ENCODE measurements around the gene RNF14.
"Not testable (repeated sequence)": the region's sequence is repeated elsewhere in the genome, so short reads cannot be mapped to it uniquely, and the experiment has no call there.

Gene RNF14

DNA sequence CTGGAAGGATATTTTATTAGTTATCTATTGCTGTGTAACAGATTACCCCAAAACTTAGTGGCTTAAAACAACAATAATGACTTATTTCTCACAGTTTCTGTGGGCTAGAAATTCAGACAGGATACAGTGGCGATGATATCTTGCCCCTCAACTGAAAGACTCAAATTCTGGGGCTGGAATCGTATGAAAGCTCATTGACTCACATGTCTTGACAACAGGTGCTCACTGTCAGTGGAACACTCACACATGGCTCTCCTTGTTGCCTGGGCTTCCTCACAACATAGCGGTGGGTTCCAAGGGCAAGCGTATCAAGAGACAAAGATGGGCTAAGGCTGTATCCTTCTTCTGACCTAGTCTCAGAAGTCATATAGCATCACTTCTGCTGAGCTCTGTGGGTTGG lies 47.7 kb downstream of the RNF14 start:
- peak; percentile 4 for DNase-seq

DNA sequence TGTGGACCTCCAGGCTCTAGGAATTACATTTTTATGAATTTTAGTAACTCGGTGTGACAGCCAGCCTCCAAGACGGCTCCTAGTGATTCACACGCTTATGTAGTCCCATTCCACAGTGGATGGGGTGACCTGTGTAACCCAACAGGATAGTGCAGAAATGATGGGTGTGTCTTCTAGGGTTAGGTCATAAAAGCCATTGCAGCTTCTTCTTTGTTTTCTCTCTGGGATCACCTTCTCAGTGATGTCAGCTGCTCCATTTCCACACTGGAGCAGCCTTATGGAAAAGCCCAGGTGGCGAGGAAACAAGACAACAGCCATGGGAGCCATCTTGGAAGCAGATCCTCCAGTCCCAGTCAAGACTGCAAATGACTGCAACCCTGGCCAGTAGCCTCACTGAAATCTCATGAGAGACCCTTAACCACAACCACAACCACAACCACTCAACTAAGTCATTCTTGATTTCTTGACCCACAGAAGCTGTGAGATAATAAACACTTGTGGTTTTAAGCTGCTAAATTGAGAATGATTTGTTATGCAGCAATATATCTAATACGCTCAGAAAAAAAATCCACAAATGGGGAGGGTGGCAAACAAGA lies 49.0 kb downstream of the RNF14 start:
- DNase-seq = peak; percentile 43

DNA sequence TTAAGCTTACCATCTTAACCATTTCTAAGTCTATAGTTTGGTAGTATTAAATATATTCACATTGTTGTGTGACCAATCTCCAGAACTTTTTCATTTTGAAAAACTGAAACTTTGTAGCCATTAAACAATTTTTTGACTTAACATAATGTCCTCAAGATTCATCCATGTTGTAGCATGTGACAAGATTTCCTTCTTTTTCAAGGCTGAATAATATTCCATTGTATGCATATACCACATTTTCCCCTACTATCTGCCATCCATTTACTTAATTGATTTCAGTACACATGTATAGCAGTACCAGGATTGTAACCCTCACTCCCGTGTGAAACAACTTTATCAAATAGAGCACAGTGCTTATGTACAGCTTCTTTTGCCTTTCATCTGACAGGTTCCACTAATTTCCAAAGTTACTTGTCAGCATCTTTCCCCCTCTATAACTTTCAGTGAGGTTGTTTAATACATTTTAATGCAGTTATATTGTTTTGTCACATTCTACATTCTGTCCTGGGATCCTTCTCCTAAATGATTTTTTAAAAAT lies 51.3 kb downstream of the RNF14 start:
- no peak for DNase-seq

DNA sequence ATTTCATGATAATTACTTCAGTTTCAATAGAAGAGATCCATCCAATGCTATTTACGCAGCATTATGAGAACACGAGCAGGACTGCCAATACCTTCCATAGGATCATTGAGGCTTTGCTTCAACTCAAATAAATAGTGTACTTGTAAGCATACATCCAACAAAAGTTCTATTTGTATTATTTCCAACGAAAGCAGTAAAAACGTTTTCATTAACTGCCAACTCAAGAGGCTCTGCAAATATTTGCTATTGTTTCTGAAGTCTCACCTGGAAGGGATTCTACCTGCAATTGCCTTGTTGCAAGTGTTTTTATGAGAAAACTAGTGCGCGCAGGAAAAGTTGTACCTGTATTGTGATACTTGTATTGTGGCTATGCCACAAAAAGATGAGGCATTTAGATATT lies 54.9 kb downstream of the RNF14 start:
- DNase-seq = no peak

DNA sequence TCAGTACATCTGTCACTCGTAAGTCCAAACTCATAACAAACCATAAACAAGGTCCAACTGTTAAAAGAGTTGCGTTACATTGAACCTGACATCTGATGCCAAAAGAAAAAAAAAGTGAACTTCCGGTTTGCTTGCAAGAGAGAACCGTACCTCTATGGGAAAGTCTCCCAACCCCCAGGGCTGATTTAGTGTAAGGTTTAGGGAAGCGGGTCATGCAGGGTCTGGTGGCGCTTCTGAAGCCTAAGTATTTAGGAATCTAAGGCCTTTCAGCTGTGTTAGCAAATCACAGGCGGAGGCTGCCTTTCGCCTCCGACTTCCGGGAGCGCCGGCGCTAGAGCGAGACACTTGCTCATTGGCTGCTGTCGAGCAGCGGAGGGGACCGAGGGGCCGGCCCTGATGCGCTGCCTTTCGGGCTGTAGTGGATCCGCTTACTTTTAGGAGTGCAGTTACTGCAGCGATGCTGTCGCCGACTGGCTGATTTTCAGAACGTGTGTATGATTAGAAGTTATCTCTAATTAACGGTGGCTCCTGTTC lies 55.9 kb downstream of the RNF14 start:
- DNase-seq = peak; percentile 90

DNA sequence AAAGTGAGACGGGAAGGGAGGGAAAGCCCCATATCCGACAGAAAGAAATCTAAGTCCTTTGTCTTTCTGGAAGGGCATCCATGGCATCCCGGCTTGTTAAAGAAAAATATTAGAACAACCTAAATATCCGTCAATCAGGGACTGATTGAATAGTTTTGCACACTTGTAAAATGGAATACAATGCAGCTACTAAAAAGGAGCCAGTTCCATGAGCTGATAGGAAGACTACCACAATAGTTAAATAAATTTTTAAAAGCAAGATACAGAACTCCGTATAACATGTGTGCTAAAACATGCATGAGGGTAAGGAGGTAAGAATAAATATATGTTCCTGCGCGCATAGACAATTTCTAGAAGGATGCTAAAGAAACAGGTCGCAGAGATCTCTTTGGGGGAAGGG lies 56.7 kb downstream of the RNF14 start:
- no peak for DNase-seq

DNA sequence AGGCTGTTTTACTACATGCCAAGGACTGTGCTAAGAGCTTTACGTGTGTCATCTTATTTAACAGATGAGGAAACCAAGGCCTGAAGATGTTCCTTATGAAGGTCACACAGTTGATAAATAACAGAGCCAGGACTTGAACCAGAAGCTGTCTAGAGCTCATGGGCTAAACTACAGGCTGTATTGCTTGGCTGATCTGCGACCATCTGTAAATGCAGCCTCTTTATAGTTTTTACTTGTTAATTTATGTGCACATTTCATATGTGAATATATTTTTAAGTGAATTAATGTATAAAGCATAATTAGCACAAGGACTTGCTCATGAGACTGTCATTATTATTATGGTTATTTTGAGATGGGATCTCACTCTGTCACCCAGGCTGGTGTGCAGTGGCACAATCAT lies 63.2 kb downstream of the RNF14 start:
- no peak for DNase-seq

DNA sequence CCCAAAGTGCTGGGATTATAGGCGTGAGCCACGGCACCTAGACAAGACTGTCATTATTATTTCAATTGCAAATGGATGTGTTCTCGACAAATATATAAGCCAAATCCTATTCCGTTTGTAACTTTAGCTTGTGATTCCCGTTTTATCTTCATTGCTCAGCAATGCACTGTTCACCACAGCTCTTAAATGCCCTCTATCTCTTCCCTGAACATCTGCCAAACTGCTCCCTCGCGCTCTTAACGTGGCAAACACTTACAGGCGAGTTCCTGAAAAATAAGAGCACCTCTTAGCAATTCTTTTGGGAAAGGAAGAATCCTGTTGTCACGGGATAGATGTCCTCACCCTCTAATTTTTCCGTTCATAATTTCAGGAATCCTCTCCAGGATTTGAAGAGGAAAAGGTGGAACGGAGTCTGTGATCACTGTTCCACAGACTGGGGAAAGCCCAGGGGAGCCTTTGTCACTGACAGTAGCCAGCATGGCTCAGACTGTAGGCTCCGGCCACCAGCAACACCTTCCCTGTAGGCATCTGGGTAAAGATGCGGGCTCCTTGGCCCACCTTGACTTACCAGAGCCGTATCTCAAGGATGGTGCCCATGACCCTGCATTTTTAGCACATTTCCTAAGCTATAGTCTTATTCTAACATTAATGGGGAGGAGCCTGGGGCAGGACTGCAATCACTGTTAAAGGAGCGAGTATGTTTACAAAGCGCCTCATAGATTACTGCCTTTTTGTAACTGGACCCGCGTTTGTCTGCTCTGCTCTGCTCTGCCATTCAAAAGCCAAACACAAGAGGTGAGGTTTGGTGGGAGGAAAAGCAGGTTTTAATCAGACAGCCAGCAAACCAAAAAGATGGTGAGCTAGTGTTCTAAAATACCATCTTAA lies 64.1 kb downstream of the RNF14 start:
- no peak for DNase-seq

DNA sequence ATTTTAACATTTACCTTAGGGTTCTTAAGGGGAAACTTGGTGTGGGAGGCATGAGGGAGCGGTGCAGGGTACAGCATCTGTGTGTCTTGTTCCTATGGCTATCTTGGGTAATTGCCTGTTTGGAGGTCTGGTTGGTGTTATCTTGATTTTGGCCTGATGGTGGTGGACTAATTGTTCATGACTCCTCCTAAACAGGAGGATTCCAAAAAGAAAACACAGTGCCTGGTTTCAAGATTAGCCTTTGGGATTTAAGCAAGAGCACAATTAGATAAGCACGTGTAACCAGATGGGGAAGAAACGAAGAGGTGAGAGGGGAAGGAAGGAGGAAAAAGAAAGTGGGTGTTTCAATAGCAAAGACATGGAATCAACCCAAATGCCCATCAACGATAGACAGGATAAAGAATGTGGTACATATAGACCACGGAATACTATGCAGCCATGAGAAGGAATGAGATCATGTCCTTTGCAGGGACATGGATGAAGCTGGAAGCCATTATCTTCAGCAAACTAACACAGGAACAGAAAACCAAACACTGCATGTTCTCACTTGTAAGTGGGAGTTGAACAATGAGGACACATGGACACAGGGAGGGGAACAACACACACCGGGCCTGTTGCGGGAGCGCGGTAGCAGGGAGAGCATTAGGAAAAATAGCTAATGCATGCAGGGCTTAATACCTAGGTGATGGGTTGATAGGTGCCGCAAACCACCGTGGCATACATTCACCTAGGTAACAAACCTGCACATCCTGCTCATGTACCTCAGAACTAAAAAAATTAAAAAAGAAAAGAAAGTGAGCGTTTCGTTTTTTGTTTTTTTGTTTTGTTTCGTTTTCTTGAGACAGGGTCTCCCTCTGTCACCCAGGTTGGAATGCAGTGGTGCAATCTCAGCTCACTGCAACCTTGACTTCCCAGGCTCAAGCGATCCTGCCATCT lies 65.0 kb downstream of the RNF14 start:
- not testable (repeated sequence) for DNase-seq

DNA sequence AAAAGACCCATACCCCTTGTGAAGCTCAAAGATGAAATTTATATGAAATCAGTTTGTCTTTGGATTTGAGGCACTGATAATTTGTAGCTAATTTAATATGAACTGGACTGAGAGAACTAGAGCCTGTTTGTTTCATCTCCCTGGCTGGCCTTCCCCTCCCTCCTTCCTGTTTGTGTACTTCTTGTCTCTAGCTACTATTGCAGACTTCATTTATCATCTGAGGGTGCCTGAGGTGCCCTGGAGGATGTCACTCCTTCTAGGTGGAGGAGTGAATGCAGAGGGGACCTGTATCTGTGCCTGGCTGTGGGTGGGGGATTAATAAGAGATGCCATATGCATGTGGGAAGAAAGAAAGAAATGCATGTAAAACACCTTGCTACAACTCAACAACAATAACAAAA lies 66.1 kb downstream of the RNF14 start:
- no peak for DNase-seq

DNA sequence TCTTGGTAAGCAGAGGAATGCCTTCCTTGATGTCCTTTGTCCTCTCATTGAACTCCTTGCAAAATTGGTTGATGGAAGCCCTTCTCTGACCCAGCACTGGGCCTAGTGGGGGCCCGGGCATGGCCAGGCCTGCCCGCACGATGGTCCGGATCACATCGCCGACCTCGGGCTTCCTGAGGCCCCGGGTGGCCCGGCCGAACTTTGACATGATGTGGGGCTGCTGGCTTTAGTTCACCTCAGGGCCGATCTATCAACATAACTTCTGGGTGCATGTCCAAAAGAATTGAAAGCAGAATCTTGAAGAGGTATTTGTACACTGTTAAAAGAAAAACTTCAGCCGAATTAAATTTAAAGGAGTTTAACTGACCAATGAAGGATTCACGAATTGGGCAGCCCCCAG lies 68.0 kb downstream of the RNF14 start:
- DNase-seq = no peak

DNA sequence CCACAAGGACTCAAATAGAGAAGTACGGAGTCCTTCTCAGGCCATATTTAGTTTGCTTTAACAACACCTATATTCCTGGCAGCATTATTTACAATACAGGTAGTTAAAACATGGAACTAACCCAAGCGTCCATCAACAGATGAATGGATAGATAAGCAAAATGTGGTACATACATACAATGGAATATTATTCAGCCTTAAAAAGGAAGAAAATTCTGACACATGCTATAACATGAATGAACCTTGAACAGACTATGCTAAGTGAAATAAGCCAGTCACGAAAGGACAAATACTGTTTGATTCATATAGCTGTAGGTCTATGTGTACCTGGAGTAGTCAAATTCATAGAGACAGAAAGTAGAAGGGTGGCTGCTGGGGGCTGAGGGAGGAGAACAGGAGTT lies 68.7 kb downstream of the RNF14 start:
- DNase-seq = not testable (repeated sequence)

DNA sequence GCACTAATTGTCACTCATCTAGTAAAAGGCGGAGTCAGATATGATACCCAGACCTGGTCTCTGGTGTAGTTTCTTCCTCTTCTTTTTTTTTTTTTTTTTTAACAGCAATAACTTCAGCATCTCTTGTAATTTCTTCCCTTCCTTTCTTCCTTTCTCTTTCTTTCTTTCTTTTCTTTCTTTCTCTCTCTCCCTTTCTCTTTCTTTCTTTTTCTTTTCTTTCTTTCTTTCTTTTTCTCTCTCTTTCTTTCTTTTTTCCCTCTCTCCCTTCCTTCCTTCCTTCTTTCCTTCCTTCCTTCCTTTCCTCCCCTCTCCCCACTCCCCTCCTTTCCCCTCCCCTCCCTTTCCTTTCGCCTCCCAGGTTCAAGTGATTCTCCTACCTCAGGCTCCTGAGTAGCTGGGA lies 69.8 kb downstream of the RNF14 start:
- no peak for DNase-seq

Measured in GDM1 (cell line).